Measurements from ENCODE around the gene HOXB2.
A peak's percentile ranks its signal among the peaks of the same experiment; 100 is the strongest.

DNA sequence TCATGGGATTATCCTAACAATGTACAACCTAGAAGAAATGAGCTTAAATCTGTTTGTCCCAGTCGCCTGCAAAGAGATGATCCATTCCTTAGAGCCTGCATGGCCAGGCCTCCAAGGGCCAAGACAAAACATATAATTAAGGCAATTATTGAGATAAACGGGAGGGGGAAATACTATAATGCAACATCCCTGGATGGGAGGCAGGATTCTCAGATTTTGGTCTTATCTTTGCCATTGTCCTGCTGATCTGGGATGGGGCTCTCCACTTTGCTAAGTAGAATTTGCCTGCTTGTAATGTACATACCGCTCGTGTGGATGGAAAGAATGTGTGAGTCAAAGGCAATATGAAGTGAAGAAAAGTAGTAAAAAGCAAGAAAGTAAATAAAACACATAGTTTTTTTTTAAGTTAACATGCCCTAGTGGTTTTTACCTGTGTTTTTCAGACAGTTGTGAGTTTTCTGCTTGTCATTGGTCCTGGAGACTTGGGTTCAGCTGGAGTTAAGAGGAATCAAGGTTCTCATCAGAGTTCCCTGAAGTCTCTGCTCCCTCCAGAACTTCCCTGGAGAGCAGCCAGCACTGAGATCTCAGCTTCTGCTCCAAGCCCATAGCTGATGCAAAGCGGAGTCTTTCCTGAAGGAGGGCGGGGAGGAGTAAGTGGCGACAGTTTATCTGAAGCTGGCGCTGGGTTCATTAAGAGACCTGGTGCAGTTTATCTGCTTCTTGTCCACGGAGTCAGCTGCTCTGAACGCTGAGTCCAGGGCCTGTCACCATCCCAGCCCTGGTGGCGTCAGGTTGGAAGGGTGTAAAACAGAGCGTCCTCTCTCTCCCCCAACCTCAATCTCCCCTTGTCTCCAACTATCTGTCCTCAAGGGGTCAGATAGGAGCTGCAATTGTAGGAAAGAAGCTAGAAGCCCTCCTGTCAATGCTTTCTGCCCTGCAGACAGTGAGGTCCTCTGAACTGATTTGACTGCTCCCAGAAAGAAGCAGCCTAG, 44.2 kb downstream of the HOXB2 start:
- TF ChIP-seq, protein P1, sequence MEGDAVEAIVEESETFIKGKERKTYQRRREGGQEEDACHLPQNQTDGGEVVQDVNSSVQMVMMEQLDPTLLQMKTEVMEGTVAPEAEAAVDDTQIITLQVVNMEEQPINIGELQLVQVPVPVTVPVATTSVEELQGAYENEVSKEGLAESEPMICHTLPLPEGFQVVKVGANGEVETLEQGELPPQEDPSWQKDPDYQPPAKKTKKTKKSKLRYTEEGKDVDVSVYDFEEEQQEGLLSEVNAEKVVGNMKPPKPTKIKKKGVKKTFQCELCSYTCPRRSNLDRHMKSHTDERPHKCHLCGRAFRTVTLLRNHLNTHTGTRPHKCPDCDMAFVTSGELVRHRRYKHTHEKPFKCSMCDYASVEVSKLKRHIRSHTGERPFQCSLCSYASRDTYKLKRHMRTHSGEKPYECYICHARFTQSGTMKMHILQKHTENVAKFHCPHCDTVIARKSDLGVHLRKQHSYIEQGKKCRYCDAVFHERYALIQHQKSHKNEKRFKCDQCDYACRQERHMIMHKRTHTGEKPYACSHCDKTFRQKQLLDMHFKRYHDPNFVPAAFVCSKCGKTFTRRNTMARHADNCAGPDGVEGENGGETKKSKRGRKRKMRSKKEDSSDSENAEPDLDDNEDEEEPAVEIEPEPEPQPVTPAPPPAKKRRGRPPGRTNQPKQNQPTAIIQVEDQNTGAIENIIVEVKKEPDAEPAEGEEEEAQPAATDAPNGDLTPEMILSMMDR (IDR thresholded peaks at IDR 0.05), result peak in 1 of 4 donors; percentile 5
- no peak for TF ChIP-seq POLR2A (IDR thresholded peaks at IDR 0.05)

All from right lobe of liver (tissue), 4 donors.